Measurements from ENCODE around the gene MED12L.

MED12L gene

DNA sequence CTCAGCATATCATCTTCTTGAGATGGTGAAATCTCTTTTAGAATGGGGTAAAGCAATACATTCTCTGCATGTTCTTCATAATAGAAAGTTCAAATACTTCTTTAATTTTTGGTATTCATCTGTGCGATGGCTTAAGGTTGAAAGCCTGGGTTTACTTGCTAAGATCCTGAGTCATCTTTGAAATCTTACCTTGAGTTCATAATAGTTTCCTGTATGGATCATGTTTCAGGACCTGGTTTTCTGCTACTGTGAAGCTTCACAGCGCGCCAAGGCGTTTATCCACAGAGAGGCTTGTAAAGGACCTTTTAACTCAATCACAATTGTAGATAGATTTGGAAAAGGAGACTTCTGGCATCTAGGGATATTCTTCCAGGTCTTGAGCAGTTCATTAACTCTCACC is 39.0 kb downstream of the MED12L start:
- in situ Hi-C loops (cut with MboI; ENCODE audit: low pct_unique_long_range_greater_than_20kb, low sequenced_read_pairs, unreplicated experiment): no loop called here
- no peak for DNase-seq (ENCODE audit: low spot score)
- TF ChIP-seq, protein P1, sequence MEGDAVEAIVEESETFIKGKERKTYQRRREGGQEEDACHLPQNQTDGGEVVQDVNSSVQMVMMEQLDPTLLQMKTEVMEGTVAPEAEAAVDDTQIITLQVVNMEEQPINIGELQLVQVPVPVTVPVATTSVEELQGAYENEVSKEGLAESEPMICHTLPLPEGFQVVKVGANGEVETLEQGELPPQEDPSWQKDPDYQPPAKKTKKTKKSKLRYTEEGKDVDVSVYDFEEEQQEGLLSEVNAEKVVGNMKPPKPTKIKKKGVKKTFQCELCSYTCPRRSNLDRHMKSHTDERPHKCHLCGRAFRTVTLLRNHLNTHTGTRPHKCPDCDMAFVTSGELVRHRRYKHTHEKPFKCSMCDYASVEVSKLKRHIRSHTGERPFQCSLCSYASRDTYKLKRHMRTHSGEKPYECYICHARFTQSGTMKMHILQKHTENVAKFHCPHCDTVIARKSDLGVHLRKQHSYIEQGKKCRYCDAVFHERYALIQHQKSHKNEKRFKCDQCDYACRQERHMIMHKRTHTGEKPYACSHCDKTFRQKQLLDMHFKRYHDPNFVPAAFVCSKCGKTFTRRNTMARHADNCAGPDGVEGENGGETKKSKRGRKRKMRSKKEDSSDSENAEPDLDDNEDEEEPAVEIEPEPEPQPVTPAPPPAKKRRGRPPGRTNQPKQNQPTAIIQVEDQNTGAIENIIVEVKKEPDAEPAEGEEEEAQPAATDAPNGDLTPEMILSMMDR (IDR thresholded peaks at IDR 0.05; ENCODE audit: extremely low read depth, insufficient read depth, missing control alignments): no peak

DNA sequence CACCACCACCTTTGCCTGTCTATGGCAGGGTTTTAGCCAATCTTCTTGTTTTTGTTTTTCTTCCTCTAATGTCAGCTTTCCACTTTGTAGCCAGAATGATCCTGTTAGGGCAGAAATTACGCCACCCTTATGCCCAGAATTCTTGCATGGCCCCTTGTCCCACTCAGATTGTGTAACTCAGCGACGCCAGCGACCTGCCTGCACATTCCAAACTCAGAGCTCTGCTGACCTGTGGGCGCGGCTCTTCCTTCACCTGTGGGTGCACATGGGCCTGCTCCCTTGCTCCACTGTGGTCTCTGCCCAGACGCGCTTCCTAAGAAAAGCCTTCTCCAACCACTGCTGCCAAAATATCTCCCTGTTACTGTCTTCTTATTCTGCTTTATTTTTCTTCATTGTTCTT is 45.0 kb downstream of the MED12L start:
- in situ Hi-C loops (cut with MboI; ENCODE audit: low pct_unique_long_range_greater_than_20kb, low sequenced_read_pairs, unreplicated experiment): loop anchor here (25.0 kb wide), 1 partner anchor 593 kb away; the partner anchor contains the start of genes EIF2A and SERP1
- TF ChIP-seq, protein P1 (IDR thresholded peaks at IDR 0.05; ENCODE audit: extremely low read depth, insufficient read depth, missing control alignments): no peak

DNA sequence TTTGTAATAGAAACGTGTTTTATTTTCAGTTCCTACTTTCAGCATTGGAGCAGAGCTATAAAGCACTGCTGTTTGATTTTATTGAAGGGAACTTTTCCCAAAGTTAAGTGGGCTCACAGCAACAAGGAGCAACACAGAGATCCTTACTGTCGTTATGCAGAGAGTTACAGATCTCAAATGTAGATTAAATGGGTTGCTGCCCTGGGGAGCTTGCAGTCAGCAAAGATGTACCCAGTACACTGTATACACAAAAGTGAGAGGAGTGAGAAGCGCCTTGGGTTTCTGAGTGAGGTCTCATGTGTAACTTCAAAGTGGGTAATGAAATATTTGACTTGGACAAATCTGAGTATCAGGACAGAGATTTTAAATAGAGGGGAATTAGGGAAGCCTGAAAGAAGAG is 47.7 kb downstream of the MED12L start:
- DNase-seq (ENCODE audit: low spot score): no peak
- in situ Hi-C loops (cut with MboI; ENCODE audit: low pct_unique_long_range_greater_than_20kb, low sequenced_read_pairs, unreplicated experiment): loop anchor here (25.0 kb wide), 1 partner anchor 596 kb away; the partner anchor contains the start of genes EIF2A and SERP1
- TF ChIP-seq, protein P1 (IDR thresholded peaks at IDR 0.05; ENCODE audit: extremely low read depth, insufficient read depth, missing control alignments): no peak

More for the DNA sequence above, 45.0 kb downstream of the MED12L start:
- no peak for DNase-seq (ENCODE audit: low spot score)

DNA sequence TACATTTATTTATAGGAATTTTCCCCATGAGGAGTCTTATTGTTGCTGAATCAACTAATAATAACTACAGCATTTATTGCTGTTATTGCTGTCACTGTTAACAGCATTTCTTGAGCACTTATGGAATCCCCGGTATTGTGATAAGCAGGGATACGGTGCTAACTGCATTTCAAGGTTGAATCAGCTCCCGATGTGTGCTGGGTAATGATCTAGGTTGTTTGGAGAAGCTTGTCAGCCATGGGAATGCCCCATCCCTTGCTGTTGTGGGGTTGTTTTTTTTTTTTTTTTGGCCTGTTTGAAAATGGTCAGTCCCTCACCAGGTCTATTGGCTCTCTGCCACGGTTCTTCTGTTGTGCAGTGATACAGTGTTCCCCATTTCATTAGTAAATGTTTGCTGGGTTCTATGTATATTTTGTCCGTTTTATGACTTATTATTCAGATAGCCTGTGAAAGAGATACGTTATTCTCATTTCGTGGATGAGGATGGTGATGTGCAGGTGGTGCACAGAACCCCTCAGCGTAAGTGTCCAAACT is 48.5 kb downstream of the MED12L start:
- TF ChIP-seq, protein P1 (IDR thresholded peaks at IDR 0.05; ENCODE audit: extremely low read depth, insufficient read depth, missing control alignments): no peak
- DNase-seq (ENCODE audit: low spot score): no peak
- in situ Hi-C loops (cut with MboI; ENCODE audit: low pct_unique_long_range_greater_than_20kb, low sequenced_read_pairs, unreplicated experiment): loop anchor here (25.0 kb wide), 1 partner anchor 597 kb away; the partner anchor contains the start of genes EIF2A and SERP1

DNA sequence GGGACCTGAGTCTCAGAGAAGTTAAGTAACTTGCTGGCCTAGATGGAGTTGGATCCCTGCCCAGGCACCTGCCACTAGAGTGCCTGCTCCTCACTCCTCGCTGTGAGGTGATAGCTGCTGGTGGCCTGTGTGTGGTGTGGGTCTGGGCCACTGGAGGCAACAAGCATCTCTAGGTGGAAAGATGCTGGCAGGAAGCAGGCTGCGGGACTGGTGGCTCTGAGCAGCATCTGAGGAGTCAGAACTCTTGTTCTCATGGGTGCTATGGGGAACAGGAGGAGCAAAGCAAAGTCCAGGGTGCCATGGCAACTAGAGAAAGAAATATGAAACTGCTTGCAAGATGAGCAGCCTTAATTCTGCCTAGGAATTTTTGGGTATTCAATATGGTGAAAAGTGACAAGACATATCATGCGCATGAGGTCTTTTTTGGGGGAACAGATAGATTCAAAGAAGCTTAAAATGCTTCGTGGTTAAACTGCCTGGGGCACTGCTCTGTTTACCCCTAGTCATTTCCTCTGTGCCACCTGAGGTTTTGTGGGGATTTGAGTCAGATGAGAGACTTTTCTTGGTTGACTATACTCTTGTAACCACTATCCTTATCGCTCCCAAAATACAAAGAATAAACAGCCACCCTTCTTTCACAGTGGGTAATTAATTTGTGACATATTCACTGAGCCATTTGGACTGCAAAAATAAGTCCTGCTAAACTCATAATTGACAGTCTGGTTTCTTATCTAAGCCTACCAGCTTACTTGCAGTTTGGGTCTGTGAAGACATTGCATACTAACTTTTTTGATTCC is 50.3 kb downstream of the MED12L start:
- TF ChIP-seq, protein P1 (IDR thresholded peaks at IDR 0.05; ENCODE audit: extremely low read depth, insufficient read depth, missing control alignments): no peak
- no peak for DNase-seq (ENCODE audit: low spot score)
- in situ Hi-C loops (cut with MboI; ENCODE audit: low pct_unique_long_range_greater_than_20kb, low sequenced_read_pairs, unreplicated experiment): loop anchor here (25.0 kb wide), 1 partner anchor 598 kb away; the partner anchor contains the start of genes EIF2A and SERP1

DNA sequence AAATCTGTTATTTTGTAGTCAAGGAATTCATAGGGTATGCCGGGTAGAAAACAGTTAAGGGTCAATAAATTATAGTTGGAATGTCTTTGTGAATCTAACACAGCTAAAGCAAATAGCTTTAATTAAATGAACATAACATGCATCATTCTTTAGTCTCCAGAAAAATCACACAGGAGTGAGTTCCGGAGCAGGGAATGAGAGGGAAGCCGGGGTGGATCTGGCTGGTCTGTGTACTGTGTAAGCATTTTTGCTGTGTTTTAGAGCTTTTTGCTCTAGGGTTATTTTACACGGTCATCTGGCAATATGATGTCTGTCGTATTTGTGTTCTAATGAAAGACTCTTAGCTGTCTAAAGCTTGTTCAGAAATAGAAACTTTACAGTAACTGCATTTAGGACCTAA is 57.5 kb downstream of the MED12L start:
- no peak for DNase-seq (ENCODE audit: low spot score)
- in situ Hi-C loops (cut with MboI; ENCODE audit: low pct_unique_long_range_greater_than_20kb, low sequenced_read_pairs, unreplicated experiment): loop anchor here (25.0 kb wide), 1 partner anchor 606 kb away; the partner anchor contains the start of genes EIF2A and SERP1
- TF ChIP-seq, protein P1 (IDR thresholded peaks at IDR 0.05; ENCODE audit: extremely low read depth, insufficient read depth, missing control alignments): no peak

Data from GM13977 (cell line).